ENCODE measurements around the gene ZIC4.

Gene ZIC4

DNA sequence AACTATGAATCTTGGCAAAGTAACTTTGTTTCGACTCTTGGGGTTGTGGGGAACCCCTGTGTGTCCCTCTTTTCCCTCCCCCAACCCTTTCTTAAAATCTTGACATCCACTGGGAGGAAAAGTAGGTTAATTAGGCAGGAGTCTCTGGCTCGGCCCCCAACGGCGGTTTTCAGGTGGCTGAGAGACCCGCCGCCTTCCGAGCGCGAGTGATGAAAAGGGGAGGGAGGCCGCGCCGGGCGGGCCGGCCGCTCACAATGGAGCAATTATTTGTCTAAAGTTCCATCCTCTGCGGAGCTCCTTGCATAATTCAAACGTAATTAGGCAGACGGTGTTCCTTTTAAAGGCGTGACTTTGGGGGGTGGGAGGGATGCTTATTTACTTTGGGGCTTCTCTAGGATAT is 51.7 kb downstream of the ZIC4 start:
- no peak for DNase-seq (ENCODE audit: low read depth)

DNA sequence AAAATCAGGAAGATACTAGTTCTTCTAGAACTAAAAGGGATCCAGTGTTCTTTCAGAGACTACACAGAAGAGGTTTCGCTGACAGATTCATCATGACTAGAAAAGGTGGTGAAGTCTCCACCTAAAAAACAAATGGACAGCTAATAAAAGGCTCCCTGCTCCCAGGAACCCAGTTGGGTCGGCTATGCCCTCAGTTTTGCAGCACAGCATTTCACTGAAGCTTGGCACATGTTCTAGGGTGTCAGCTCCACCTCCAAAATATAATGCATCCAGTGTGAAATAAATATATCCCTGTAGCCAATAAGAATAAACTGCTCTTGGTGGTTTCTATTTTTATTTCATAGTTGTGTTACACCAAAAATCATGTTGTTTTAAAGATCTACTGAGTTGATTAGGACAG is 55.0 kb downstream of the ZIC4 start:
- DNase-seq (ENCODE audit: low read depth) = no peak

DNA sequence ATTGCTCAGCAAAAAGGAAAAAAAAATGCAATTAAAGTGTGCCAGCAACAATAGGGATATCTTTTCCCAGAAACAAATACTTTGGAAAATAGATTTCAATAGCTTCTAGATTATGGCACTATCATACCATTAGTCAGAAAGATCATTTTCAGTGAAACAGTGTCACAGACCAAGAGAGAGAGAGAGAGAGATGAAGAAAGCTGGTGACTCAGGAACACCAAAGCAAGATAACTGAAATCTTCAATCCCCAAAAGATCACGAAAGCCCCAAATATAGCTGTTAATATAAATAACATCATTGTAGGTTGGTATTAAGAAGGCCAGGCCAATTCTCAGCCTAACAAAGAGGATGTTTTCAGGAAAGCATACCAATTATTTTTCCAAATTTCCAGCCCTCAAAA is 57.4 kb downstream of the ZIC4 start:
- no peak for DNase-seq (ENCODE audit: low read depth)

DNA sequence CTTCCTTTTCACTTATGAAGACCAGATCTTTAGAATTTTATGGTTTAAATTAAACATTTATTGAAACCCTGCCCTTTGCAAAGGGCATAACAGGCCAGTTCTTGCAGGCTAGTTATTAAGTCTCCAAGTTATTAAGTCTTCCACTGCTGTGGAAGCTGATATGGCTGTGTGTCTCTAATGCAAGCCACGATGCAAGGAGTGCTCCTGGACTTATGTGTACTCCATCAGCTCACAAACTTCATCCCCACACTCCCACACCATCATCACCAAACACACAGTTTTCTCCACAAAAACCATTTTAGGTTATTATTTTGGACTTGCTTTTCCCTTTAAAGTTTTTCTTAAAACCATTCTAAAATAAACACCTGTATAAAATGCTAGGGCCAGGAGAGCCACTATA is 62.4 kb downstream of the ZIC4 start:
- DNase-seq (ENCODE audit: low read depth) = no peak

DNA sequence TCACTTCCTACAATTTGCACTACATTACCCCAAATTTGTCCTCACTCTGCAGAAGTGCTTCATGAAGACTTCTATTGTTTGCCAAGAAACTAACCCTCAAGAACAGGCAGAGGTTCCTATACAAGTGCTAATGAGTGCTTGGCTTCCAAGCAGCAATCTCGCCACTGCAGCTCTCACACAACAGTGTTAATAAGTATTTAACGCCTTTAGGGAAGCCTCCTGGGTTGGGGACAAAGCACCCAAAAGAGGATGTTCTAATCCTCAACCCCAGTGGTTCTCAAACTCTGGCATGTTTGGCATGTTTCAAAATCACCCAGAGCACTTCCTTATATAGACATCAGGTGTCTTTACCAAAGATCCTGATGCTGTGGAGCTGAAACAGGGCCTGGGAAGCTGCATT is 64.6 kb downstream of the ZIC4 start:
- no peak for DNase-seq (ENCODE audit: low read depth)

DNA sequence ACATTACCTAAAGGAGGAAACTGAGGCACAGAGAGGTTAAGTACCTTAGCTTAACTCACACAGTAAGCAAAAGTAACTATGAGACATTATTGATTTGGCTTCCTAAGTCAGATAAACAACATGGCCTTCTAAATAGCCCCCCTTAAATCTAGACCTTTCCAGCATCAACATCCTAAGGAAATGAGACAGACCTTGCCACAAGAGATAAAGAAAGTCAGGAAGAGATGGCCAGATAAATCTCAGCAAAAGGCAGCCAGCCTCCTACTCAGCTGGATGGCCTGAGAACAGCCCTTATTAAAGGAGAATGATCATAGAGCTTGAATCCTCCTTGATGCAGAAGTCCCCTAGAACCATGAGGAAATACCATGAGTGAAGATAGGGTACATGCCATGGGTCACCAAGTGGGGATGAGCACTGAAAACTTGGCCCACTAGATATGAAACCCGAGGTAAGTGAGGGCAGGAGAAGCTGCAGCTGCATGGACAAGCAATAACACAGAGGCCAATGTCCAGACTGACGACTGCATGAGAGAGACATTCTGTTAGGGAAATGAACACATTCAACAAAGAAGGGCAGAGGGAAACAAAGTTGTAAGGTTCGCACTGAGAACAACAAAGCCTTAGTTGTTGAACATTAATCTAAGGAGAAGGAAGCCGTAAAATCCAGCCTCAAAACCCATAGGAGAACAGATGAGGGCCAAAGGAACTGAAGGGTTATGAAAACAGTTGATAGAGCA is 69.6 kb downstream of the ZIC4 start:
- no peak for DNase-seq (ENCODE audit: low read depth)
